ENCODE results near the gene LIMD2. TPM values are rescaled to one million over a fixed set of nuclear protein-coding genes. Genes with fewer than 3 reads are reported as not detected.

Gene LIMD2
- total RNA-seq, 3 donors from 2014 or later = 119 to 169 (median 146) TPM

GRCh38 chr17:63647065-63647725 is 52.7 kb downstream of the LIMD2 start:
- Mint-ChIP-seq H3K36me3 (ENCODE audit: insufficient read depth) (peaks cover 28% of the 10 kb centered on the region), H3K27me3 (ENCODE audit: low read depth) (no peaks in the 10 kb centered on the region), H3K4me1 (ENCODE audit: low read depth) (peaks cover 21% of the 10 kb centered on the region), H3K9me3 (no peaks in the 10 kb centered on the region), H3K4me3 (no peak overlapping the region)
- no peak for ATAC-seq
- no peak for DNase-seq

- no peak for DNase-seq
- no peak for ATAC-seq
- Mint-ChIP-seq H3K9me3 (no peaks in the 10 kb centered on the region), H3K27me3 (ENCODE audit: low read depth) (no peaks in the 10 kb centered on the region), H3K36me3 (ENCODE audit: insufficient read depth) (peaks cover 24% of the 10 kb centered on the region), H3K4me3 (no peak overlapping the region), H3K4me1 (ENCODE audit: low read depth) (peaks cover 21% of the 10 kb centered on the region)
These were observed 53.5 kb downstream of the LIMD2 start for GRCh38 chr17:63646488-63646806.

Other genes with a start within 250 kb of the LIMD2 start
- gene ACE, start 223.1 kb downstream of the LIMD2 start, total RNA-seq = under 1 TPM; 0.10 to 0.32 (median 0.24) TPM
- not detected for gene KCNH6, start 176.8 kb downstream of the LIMD2 start, total RNA-seq
- 10 to 100 TPM; 82.1 to 89.7 (median 86.0) TPM for gene DCAF7, start 149.6 kb downstream of the LIMD2 start, total RNA-seq
- gene TACO1, start 99.2 kb downstream of the LIMD2 start, total RNA-seq = 10 to 100 TPM; 38.9 to 47.0 (median 40.7) TPM
- gene MAP3K3, start 77.7 kb downstream of the LIMD2 start, total RNA-seq = 10 to 100 TPM; 17.9 to 21.6 (median 17.9) TPM
- gene STRADA, start 41.7 kb upstream of the LIMD2 start, total RNA-seq = 10 to 100 TPM; 35.8 to 37.7 (median 35.9) TPM
- gene CCDC47, start 73.5 kb upstream of the LIMD2 start, total RNA-seq = 100 to 1,000 TPM in 2 of 3 donors, 10 to 100 TPM in 1; 99.5 to 103 (median 102) TPM
- gene DDX42, start 74.0 kb upstream of the LIMD2 start, total RNA-seq = 100 to 1,000 TPM in 1 of 3 donors, 10 to 100 TPM in 2; 95.1 to 112 (median 95.3) TPM
- gene PSMC5, start 127.3 kb upstream of the LIMD2 start, total RNA-seq = 100 to 1,000 TPM; 272 to 298 (median 280) TPM
- gene FTSJ3, start 127.5 kb upstream of the LIMD2 start, total RNA-seq = 100 to 1,000 TPM; 123 to 169 (median 157) TPM
- gene SMARCD2, start 142.6 kb upstream of the LIMD2 start, total RNA-seq = 10 to 100 TPM; 81.4 to 87.9 (median 83.8) TPM
- not detected for gene CSH2, start 173.6 kb upstream of the LIMD2 start, total RNA-seq
- not detected for gene GH2, start 181.8 kb upstream of the LIMD2 start, total RNA-seq
- not detected for gene CSH1, start 196.4 kb upstream of the LIMD2 start, total RNA-seq
- gene CSHL1, start 211.1 kb upstream of the LIMD2 start, total RNA-seq = not detected
- gene GH1, start 218.7 kb upstream of the LIMD2 start, total RNA-seq = not detected
- 10 to 100 TPM; 15.3 to 21.6 (median 17.1) TPM for gene CD79B, start 232.2 kb upstream of the LIMD2 start, total RNA-seq

Measured in activated T-cell treated with anti-CD3 and anti-CD28 coated beads, Interleukin-2, amount 50 U/mL, for 4 hours (primary cell).